ENCODE measurements around the gene FFAR2.

DNA sequence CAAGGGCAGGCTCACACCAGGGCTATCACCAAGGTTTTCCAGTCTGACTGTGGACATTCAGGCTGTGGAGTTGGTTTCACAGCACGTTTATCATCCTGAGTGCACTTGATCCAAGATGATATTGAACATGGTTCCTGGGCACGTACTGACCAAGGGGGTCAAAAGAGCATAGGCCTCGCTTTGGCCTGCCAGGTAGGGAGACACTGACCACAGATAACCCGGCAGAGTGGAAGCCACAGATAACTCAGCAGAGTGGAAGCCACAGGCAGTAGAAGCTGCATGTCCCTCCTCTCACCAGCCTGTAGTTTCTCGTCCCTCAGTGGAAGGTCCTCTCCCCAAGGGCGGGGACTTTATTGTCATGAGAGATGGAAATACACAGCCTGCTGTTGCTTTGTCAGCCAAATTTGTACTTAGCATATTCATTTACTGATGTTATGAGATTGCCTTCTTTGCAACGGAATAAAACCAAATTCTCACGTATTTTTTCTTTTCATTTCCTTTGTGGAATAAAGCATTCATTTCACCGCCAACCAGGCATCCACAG is 51.0 kb downstream of the FFAR2 start:
- TF ChIP-seq, protein P1, sequence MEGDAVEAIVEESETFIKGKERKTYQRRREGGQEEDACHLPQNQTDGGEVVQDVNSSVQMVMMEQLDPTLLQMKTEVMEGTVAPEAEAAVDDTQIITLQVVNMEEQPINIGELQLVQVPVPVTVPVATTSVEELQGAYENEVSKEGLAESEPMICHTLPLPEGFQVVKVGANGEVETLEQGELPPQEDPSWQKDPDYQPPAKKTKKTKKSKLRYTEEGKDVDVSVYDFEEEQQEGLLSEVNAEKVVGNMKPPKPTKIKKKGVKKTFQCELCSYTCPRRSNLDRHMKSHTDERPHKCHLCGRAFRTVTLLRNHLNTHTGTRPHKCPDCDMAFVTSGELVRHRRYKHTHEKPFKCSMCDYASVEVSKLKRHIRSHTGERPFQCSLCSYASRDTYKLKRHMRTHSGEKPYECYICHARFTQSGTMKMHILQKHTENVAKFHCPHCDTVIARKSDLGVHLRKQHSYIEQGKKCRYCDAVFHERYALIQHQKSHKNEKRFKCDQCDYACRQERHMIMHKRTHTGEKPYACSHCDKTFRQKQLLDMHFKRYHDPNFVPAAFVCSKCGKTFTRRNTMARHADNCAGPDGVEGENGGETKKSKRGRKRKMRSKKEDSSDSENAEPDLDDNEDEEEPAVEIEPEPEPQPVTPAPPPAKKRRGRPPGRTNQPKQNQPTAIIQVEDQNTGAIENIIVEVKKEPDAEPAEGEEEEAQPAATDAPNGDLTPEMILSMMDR (IDR thresholded peaks at IDR 0.05) = no peak
- no peak for TF ChIP-seq POLR2A (IDR thresholded peaks at IDR 0.05)
